Muscle of arm (tissue), 12 donors: ENCODE data around the gene SDHAF3. TPM values are rescaled to one million over a fixed set of nuclear protein-coding genes. Genes with fewer than 3 reads are reported as not detected.
A peak's percentile ranks its signal among the peaks of the same experiment; 100 is the strongest.
"Not testable (repeated sequence)": the region's sequence is repeated elsewhere in the genome, so short reads cannot be mapped to it uniquely, and the experiment has no call there.

Source experiments
- DNase-seq: peaks from one replicate; pipeline ENCODE4 v3.0.0-alpha.2; 2013
- polyA plus RNA-seq, 12 donors: library from polyadenylated mRNA; unstranded; fragments of 120-200 nt; gene quantifications; one replicate each; pipeline ENCODE4 v1.2.1, GENCODE V29; 2013; ENCODE audit not compliant: insufficient read length in 12 of 12

Gene SDHAF3
- polyA plus RNA-seq, 12 donors: 18.6 to 35.4 (median 22.6) TPM; not detected in 1

- no peak for DNase-seq
These were observed 914 bp downstream of the SDHAF3 start for GRCh38 chr7:97118306-97118917.

- no peak for DNase-seq
These were observed 2.2 kb downstream of the SDHAF3 start for GRCh38 chr7:97119747-97120146.

GRCh38 chr7:97120713-97121457 lies 3.4 kb downstream of the SDHAF3 start:
- no peak for DNase-seq

- not testable (repeated sequence) for DNase-seq
These were observed 5.6 kb downstream of the SDHAF3 start for GRCh38 chr7:97123115-97123514.

GRCh38 chr7:97126483-97127171 lies 9.1 kb downstream of the SDHAF3 start:
- DNase-seq: no peak

GRCh38 chr7:97128736-97129135 lies 11.2 kb downstream of the SDHAF3 start:
- DNase-seq: no peak

- no peak for DNase-seq
These were observed 13.1 kb downstream of the SDHAF3 start for GRCh38 chr7:97130417-97131139.

GRCh38 chr7:97133159-97133558 lies 15.7 kb downstream of the SDHAF3 start:
- no peak for DNase-seq

GRCh38 chr7:97138830-97139229 lies 21.3 kb downstream of the SDHAF3 start:
- no peak for DNase-seq

GRCh38 chr7:97145068-97145467 lies 27.6 kb downstream of the SDHAF3 start:
- peak; percentile 9 for DNase-seq

- no peak for DNase-seq
These were observed 32.3 kb downstream of the SDHAF3 start for GRCh38 chr7:97149843-97150242.

GRCh38 chr7:97155897-97156418 lies 38.5 kb downstream of the SDHAF3 start:
- no peak for DNase-seq

- not testable (repeated sequence) for DNase-seq
These were observed 42.5 kb downstream of the SDHAF3 start for GRCh38 chr7:97159984-97160383.

GRCh38 chr7:97161609-97162008 lies 44.1 kb downstream of the SDHAF3 start:
- not testable (repeated sequence) for DNase-seq

GRCh38 chr7:97166308-97166707 lies 48.8 kb downstream of the SDHAF3 start:
- no peak for DNase-seq

GRCh38 chr7:97167176-97167575 lies 49.7 kb downstream of the SDHAF3 start:
- no peak for DNase-seq

- no peak for DNase-seq
These were observed 50.3 kb downstream of the SDHAF3 start for GRCh38 chr7:97167749-97168148.

- no peak for DNase-seq
These were observed 56.8 kb downstream of the SDHAF3 start for GRCh38 chr7:97174303-97174702.

GRCh38 chr7:97179454-97180104 lies 62.1 kb downstream of the SDHAF3 start:
- DNase-seq: peak; percentile 60

GRCh38 chr7:97187067-97187466 lies 69.6 kb downstream of the SDHAF3 start:
- DNase-seq: no peak

- not testable (repeated sequence) for DNase-seq
These were observed 78.7 kb downstream of the SDHAF3 start for GRCh38 chr7:97196174-97196573.
